HepG2 (cell line): ENCODE data around the gene INO80B. TPM values are rescaled to one million over a fixed set of nuclear protein-coding genes. Genes with fewer than 3 reads are reported as not detected.

Experiments
- BCLAF1 ChIP-seq: fragments of 450-650 bp; IDR thresholded peaks from 2 replicates; pipeline ENCODE4 v1.6.1; 2017; ENCODE audit warnings: mild to moderate bottlenecking
- HDAC2 ChIP-seq: sonication (generic); formaldehyde crosslinking; IDR thresholded peaks from 2 replicates; pipeline ENCODE4 v1.4.0; 2020; ENCODE audit warnings: missing genetic modification reagents
- KDM5A ChIP-seq: fragments of 200-600 bp; sonication (generic); IDR thresholded peaks from 2 replicates; pipeline ENCODE4 v1.7.0; 2018; ENCODE audit warnings: antibody characterized with exemption, mild to moderate bottlenecking, low read length, borderline replicate concordance
- MATR3 ChIP-seq: sonication (generic); formaldehyde crosslinking; IDR thresholded peaks from 2 replicates; pipeline ENCODE4 v1.4.0; 2020; ENCODE audit warnings: missing genetic modification reagents
- PHF5A ChIP-seq: IDR thresholded peaks from one replicate; pipeline ENCODE4 v1.6.1; 2018; ENCODE audit warnings: low read depth, missing genetic modification reagents; ENCODE audit not compliant: unreplicated experiment
- RBAK ChIP-seq: sonication (generic); formaldehyde crosslinking; IDR thresholded peaks from 2 replicates; pipeline ENCODE4 v1.5.1; 2020; ENCODE audit warnings: mild to moderate bottlenecking, missing genetic modification reagents
- ZFP37 ChIP-seq: sonication (generic); formaldehyde crosslinking; IDR thresholded peaks from 2 replicates; pipeline ENCODE4 v1.4.0; 2020; ENCODE audit warnings: missing genetic modification reagents, borderline replicate concordance
- ZFY ChIP-seq: sonication (generic); formaldehyde crosslinking; IDR thresholded peaks from 2 replicates; pipeline ENCODE4 v1.4.0; 2020; ENCODE audit warnings: missing genetic modification reagents
- ZNF407 ChIP-seq: sonication (generic); formaldehyde crosslinking; IDR thresholded peaks from one replicate; pipeline ENCODE4 v1.5.1; 2020; ENCODE audit warnings: mild to moderate bottlenecking, missing genetic modification reagents; ENCODE audit errors: not compliant biosample characterization
- ZNF552 ChIP-seq: sonication (generic); formaldehyde crosslinking; IDR thresholded peaks from 2 replicates; pipeline ENCODE4 v1.9.0; 2022; ENCODE audit warnings: missing genetic modification reagents, mild to moderate bottlenecking, borderline replicate concordance
- ZNF713 ChIP-seq: sonication (generic); formaldehyde crosslinking; IDR thresholded peaks from 2 replicates; pipeline ENCODE4 v1.4.0; 2020; ENCODE audit warnings: mild to moderate bottlenecking, missing genetic modification reagents
- ZNF784 ChIP-seq: sonication (generic); formaldehyde crosslinking; IDR thresholded peaks from 2 replicates; pipeline ENCODE4 v1.5.1; 2020; ENCODE audit warnings: missing genetic modification reagents, mild to moderate bottlenecking, borderline replicate concordance
- ZSCAN21 ChIP-seq: sonication (generic); formaldehyde crosslinking; IDR thresholded peaks from 2 replicates; pipeline ENCODE4 v1.8.0; 2022; ENCODE audit warnings: mild to moderate bottlenecking, missing genetic modification reagents, moderate library complexity, borderline replicate concordance
- polyA plus RNA-seq, 8 experiments: library from polyadenylated mRNA; depleted of rRNA in 3 of 8; stranded (reverse) in 7 of 8; unstranded in 1 of 8; fragments of >200 nt; fragmentation: Illumina TruSeq in 4 of 8; extraction: Trizol in 4 of 8; gene quantifications; 2 replicates each; pipeline versions ENCODE4 v1.2.1 to v1.2.3, GENCODE V29; 2011 to 2016; ENCODE audit warnings: low read depth in 4 of 8, missing spikeins in 1 of 8, mixed read lengths in 1 of 8; ENCODE audit not compliant: insufficient read depth in 1 of 8
- total RNA-seq, 5 experiments: library from RNA; depleted of rRNA; stranded (reverse); fragments of >200 nt; fragmentation: Illumina TruSeq; extraction: Trizol; gene quantifications; 2 replicates each; pipeline ENCODE4 v1.2.3, GENCODE V29; 2016; ENCODE audit warnings: low read depth in 1 of 5

INO80B gene
- total and polyA plus RNA-seq, 2 of the 13 experiments (the other 11 are each of a cell fraction or from before 2014, with no cell fraction given), result 6.2 to 14.5 TPM

- peak; percentile 9 for TF ChIP-seq ZNF407 (CRISPR knock-in tag)
- TF ChIP-seq ZFY (CRISPR knock-in tag), result peak; percentile 30; the same call in 1 of the 2 replicates
- no peak; the same call in 1 of the 2 replicates for TF ChIP-seq RBAK (CRISPR knock-in tag)
- no peak for TF ChIP-seq BCLAF1
- peak; percentile 76; the same call in 1 of the 2 replicates for TF ChIP-seq ZSCAN21 (CRISPR knock-in tag)
- no peak for TF ChIP-seq MATR3 (CRISPR knock-in tag)
- TF ChIP-seq ZNF552 (CRISPR knock-in tag), result peak; percentile 87; the same call in 1 of the 2 replicates
- TF ChIP-seq ZFP37, result peak; percentile 59
- peak; percentile 88; the same call in 1 of the 2 replicates for TF ChIP-seq KDM5A
- peak; percentile 93 for TF ChIP-seq ZNF784
- TF ChIP-seq HDAC2 (CRISPR knock-in tag), result peak; percentile 74
- TF ChIP-seq PHF5A, result peak; percentile 25
- TF ChIP-seq ZNF713 (CRISPR knock-in tag), result no peak
These were observed 52.4 kb downstream of the INO80B start, which contains the start of gene PCGF1 (continued) for GRCh38 chr2:74507145-74507925.
